ENCODE data around the gene MUL1. TPM values are rescaled to one million over a fixed set of nuclear protein-coding genes. Genes with fewer than 3 reads are reported as not detected.

The MUL1 gene
- total and polyA plus RNA-seq, 9 of the 15 experiments (the other 6 are each of a cell fraction or from before 2014, with no cell fraction given): 10.4 to 32.9 (median 19.3) TPM

DNA sequence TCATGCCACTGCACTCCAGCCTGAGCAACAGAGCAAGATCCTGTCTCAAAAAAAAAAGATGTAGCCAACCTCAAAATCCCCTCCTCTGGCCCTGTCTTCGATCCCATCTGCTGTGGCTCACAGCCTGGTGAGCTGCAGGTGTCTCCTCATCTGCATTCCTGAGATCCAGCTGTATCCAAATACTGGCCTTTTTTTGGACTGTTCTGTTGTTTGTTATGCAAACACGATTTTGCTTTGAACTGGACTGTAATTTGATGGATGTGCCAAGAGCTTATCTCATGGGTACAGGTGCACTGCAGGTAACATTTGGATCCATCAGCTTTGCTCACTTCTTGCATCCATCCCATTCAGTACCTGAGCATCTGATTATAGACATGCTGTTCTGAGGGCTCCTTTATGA is 30.3 kb upstream of the MUL1 start:
- Histone ChIP-seq H3K27me3 (ENCODE audit: control insufficient read depth in 2 of 2, insufficient read depth in 2 of 2, low read length in 2 of 2) (peaks cover 52 to 79% of the 10 kb centered on the region in 2 experiments), H3K9ac (ENCODE audit: insufficient read depth in 1 of 2, low read depth in 2 of 2, low read length in 2 of 2) (no peak overlapping the region), H3K79me2 (ENCODE audit: control insufficient read depth, insufficient read depth, low read length) (no peaks in the 10 kb centered on the region), H3K36me3 (ENCODE audit: control insufficient read depth, insufficient read depth, low read length) (no peaks in the 10 kb centered on the region), H3K27ac (ENCODE audit: extremely low read depth, low read depth, low read length) (no peak overlapping the region), H3K4me2 (ENCODE audit: insufficient read depth, low read length) (no peak overlapping the region), H4K20me1 (replicated peaks; ENCODE audit: control insufficient read depth, insufficient read depth, low read length) (peaks cover 7% of the 10 kb centered on the region; the same call in 1 of the 2 replicates), H3K4me3 (no peak overlapping the region), H2AFZ (ENCODE audit: low read depth, low read length) (no peak overlapping the region), H3K4me1 (replicated peaks in 1 of 2; ENCODE audit: control insufficient read depth in 2 of 2, insufficient read depth in 2 of 2, low read length in 2 of 2) (no peaks in the 10 kb centered on the region), H3K9me3 (replicated peaks; ENCODE audit: control insufficient read depth, insufficient read depth, low read depth, low read length) (no peaks in the 10 kb centered on the region), H3K9me1 (ENCODE audit: control insufficient read depth, insufficient read depth, low read length) (no peaks in the 10 kb centered on the region)
- 0% methylated on average over 2 of the region's 2 CpGs for WGBS (ENCODE audit: insufficient coverage, low coverage, missing lambda C conversion rate)
- FAIRE-seq (no peak), DNase-seq (ENCODE audit: extremely low read depth in 1 of 4, low spot score in 3 of 4) (no peak), ATAC-seq (no peak)
- no TSS peak for BruUV-seq (replicated peaks)
- intact Hi-C loops (cut with micrococcal nuclease) (no loop called here), in situ Hi-C loops (cut with MboI) (no loop called here)
- POLR2A ChIA-PET: interaction anchor here (0.6 to 3.0 kb wide), 4 partner anchors 10 to 220 kb away, joined by 3 to 10 read pairs (median 8); no protein-coding TSS in a partner anchor
- CTCF ChIA-PET (ENCODE audit: low intra/inter-chr PET ratio): interaction anchor here (0.6 kb wide), 1 partner anchor 39 kb away, joined by 7 read pairs; no protein-coding TSS in a partner anchor
- TF ChIP-seq STAG1 (CRISPR knock-in tag; IDR thresholded peaks at IDR 0.05; ENCODE audit: borderline replicate concordance) (no peak), ZNF764 (CRISPR knock-in tag; IDR thresholded peaks at IDR 0.05; ENCODE audit: low read depth) (no peak), PHB (CRISPR knock-in tag; IDR thresholded peaks at IDR 0.05) (no peak), HNRNPL (IDR thresholded peaks at IDR 0.05; ENCODE audit: low read depth, low read length) (no peak), CREBBP (IDR thresholded peaks at IDR 0.05; ENCODE audit: low read depth, low read length) (no peak), BDP1 (IDR thresholded peaks at IDR 0.05; ENCODE audit: insufficient read depth, insufficient read length) (no peak), CSDE1 (IDR thresholded peaks at IDR 0.05) (no peak), HNRNPH1 (optimal IDR thresholded peaks at IDR 0.05; ENCODE audit: low read depth, low read length) (no peak), POLR2AphosphoS5 (IDR thresholded peaks at IDR 0.05; ENCODE audit: control insufficient read depth, insufficient read depth, low read depth, low read length) (no peak), YY1 (IDR thresholded peaks at IDR 0.05; ENCODE audit: borderline replicate concordance in 1 of 3, control insufficient read depth in 1 of 3, extremely low read depth in 1 of 3, insufficient read depth in 3 of 3, insufficient read length in 1 of 3, insufficient replicate concordance in 2 of 3, low read depth in 1 of 3, low read length in 2 of 3) (no peak)
- TF ChIP-seq, protein P1, sequence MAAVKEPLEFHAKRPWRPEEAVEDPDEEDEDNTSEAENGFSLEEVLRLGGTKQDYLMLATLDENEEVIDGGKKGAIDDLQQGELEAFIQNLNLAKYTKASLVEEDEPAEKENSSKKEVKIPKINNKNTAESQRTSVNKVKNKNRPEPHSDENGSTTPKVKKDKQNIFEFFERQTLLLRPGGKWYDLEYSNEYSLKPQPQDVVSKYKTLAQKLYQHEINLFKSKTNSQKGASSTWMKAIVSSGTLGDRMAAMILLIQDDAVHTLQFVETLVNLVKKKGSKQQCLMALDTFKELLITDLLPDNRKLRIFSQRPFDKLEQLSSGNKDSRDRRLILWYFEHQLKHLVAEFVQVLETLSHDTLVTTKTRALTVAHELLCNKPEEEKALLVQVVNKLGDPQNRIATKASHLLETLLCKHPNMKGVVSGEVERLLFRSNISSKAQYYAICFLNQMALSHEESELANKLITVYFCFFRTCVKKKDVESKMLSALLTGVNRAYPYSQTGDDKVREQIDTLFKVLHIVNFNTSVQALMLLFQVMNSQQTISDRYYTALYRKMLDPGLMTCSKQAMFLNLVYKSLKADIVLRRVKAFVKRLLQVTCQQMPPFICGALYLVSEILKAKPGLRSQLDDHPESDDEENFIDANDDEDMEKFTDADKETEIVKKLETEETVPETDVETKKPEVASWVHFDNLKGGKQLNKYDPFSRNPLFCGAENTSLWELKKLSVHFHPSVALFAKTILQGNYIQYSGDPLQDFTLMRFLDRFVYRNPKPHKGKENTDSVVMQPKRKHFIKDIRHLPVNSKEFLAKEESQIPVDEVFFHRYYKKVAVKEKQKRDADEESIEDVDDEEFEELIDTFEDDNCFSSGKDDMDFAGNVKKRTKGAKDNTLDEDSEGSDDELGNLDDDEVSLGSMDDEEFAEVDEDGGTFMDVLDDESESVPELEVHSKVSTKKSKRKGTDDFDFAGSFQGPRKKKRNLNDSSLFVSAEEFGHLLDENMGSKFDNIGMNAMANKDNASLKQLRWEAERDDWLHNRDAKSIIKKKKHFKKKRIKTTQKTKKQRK (IDR thresholded peaks at IDR 0.05; ENCODE audit: borderline replicate concordance, low read depth, low read length): no peak
- TF ChIP-seq, protein P2, sequence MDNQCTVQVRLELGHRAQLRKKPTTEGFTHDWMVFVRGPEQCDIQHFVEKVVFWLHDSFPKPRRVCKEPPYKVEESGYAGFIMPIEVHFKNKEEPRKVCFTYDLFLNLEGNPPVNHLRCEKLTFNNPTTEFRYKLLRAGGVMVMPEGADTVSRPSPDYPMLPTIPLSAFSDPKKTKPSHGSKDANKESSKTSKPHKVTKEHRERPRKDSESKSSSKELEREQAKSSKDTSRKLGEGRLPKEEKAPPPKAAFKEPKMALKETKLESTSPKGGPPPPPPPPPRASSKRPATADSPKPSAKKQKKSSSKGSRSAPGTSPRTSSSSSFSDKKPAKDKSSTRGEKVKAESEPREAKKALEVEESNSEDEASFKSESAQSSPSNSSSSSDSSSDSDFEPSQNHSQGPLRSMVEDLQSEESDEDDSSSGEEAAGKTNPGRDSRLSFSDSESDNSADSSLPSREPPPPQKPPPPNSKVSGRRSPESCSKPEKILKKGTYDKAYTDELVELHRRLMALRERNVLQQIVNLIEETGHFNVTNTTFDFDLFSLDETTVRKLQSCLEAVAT (IDR thresholded peaks at IDR 0.05): no peak
